Loucy (cell line): ENCODE data around the gene PINK1.

Experiments
- CTCF ChIP-seq: fragments of 200-600 bp; sonication (generic); conservative IDR thresholded peaks from 2 replicates; pipeline ENCODE4 v1.5.1; 2014; ENCODE audit warnings: mild to moderate bottlenecking, antibody characterized with exemption, low read length
- EZH2phosphoT487 ChIP-seq: fragments of 200-600 bp; IDR thresholded peaks from 2 replicates; pipeline ENCODE4 v1.6.1; 2018; ENCODE audit warnings: antibody characterized with exemption, mild to moderate bottlenecking, moderate library complexity, borderline replicate concordance

GRCh38 chr1:20697563-20697962 lies 64.3 kb downstream of the PINK1 start:
- TF ChIP-seq CTCF (no peak), EZH2phosphoT487 (no peak)
